Measurements from ENCODE around the gene TMEM163.

DNA sequence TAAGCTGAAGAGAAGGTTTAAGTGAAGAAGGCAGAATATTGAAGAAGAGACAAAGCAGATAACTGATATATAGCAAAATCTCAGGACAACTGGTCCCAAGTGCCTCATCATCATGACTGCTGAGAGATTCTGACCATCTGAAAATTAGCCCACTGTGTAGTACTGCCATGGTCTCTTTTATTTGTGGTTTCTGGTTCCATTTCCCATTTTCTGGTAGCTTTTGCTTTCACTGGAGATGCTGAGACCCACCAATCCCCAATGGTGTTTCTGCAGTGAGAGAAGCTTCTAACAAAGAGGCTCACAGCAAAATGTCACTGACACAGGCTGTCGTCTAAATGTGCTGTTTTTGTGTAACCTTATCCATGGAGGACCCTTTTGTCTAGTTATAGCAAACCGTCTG is 79.5 kb downstream of the TMEM163 start:
- TF ChIP-seq POLR2AphosphoS5 (IDR thresholded peaks at IDR 0.05) = no peak
- TF ChIP-seq, protein P1, sequence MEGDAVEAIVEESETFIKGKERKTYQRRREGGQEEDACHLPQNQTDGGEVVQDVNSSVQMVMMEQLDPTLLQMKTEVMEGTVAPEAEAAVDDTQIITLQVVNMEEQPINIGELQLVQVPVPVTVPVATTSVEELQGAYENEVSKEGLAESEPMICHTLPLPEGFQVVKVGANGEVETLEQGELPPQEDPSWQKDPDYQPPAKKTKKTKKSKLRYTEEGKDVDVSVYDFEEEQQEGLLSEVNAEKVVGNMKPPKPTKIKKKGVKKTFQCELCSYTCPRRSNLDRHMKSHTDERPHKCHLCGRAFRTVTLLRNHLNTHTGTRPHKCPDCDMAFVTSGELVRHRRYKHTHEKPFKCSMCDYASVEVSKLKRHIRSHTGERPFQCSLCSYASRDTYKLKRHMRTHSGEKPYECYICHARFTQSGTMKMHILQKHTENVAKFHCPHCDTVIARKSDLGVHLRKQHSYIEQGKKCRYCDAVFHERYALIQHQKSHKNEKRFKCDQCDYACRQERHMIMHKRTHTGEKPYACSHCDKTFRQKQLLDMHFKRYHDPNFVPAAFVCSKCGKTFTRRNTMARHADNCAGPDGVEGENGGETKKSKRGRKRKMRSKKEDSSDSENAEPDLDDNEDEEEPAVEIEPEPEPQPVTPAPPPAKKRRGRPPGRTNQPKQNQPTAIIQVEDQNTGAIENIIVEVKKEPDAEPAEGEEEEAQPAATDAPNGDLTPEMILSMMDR (IDR thresholded peaks at IDR 0.05) = no peak
- TF ChIP-seq POLR2A (IDR thresholded peaks at IDR 0.05) = no peak

Measured in stomach (tissue), 4 donors.